GM23248 (cell line): ENCODE results near the gene ARID1B. TPM values are rescaled to one million over a fixed set of nuclear protein-coding genes. Genes with fewer than 3 reads are reported as not detected.
A peak's percentile ranks its signal among the peaks of the same experiment; 100 is the strongest.

Source experiments
- DNase-seq: peaks from one replicate; pipeline ENCODE4 v3.0.0-alpha.2; 2015
- H2AFZ ChIP-seq: fragments of 200-600 bp; sonication (generic); 2 replicates; pipeline ENCODE4 v1.6.1; 2016; ENCODE audit warnings: antibody characterized with exemption
- H3F3A ChIP-seq: fragments of 200-600 bp; sonication (generic); 2 replicates; pipeline ENCODE4 v1.6.1; 2016; ENCODE audit warnings: mild to moderate bottlenecking, antibody characterized with exemption, mixed run types; ENCODE audit not compliant: insufficient read depth
- H3K27ac ChIP-seq: fragments of 200-600 bp; sonication (generic); 2 replicates; pipeline ENCODE4 v1.5.1; 2016; ENCODE audit warnings: mild to moderate bottlenecking
- H3K27me3 ChIP-seq: fragments of 200-600 bp; sonication (generic); replicated peaks from 2 replicates; pipeline ENCODE4 v1.6.1; 2016; ENCODE audit warnings: mild to moderate bottlenecking; ENCODE audit not compliant: insufficient read depth
- H3K36me3 ChIP-seq: fragments of 200-600 bp; sonication (generic); 2 replicates; pipeline ENCODE4 v1.6.1; 2016; ENCODE audit warnings: low read depth, mild to moderate bottlenecking
- H3K4me1 ChIP-seq: fragments of 200-600 bp; sonication (generic); 2 replicates; pipeline ENCODE4 v1.6.1; 2016; ENCODE audit warnings: mild to moderate bottlenecking; ENCODE audit not compliant: insufficient read depth
- H3K4me2 ChIP-seq: fragments of 200-600 bp; sonication (generic); one replicate; pipeline ENCODE4 v1.6.1; 2016; ENCODE audit warnings: mild to moderate bottlenecking; ENCODE audit not compliant: unreplicated experiment
- H3K4me3 ChIP-seq: fragments of 200-600 bp; sonication (generic); 2 replicates; pipeline ENCODE4 v1.5.1; 2016; ENCODE audit warnings: mild to moderate bottlenecking
- H3K79me2 ChIP-seq: fragments of 200-600 bp; sonication (generic); 2 replicates; pipeline ENCODE4 v1.6.1; 2016; ENCODE audit warnings: mild to moderate bottlenecking; ENCODE audit not compliant: insufficient read depth
- H3K9ac ChIP-seq: fragments of 200-600 bp; sonication (generic); 2 replicates; pipeline ENCODE4 v1.6.1; 2016; ENCODE audit warnings: mild to moderate bottlenecking
- H3K9me2 ChIP-seq: fragments of 200-600 bp; sonication (generic); 2 replicates; pipeline ENCODE4 v1.6.1; 2016; ENCODE audit warnings: mixed run types, mild to moderate bottlenecking, moderate library complexity; ENCODE audit not compliant: insufficient read depth
- H3K9me3 ChIP-seq: fragments of 200-600 bp; sonication (generic); one replicate; pipeline ENCODE4 v1.6.1; 2017; ENCODE audit warnings: low read depth
- H4K20me1 ChIP-seq: fragments of 200-600 bp; sonication (generic); 2 replicates; pipeline ENCODE4 v1.6.0; 2016; ENCODE audit not compliant: insufficient read depth
- EZH2 ChIP-seq: fragments of 200-600 bp; sonication (generic); IDR thresholded peaks from 2 replicates; pipeline ENCODE4 v1.6.1; 2018; ENCODE audit warnings: antibody characterized with exemption, mild to moderate bottlenecking; ENCODE audit not compliant: insufficient read depth, poor library complexity, severe bottlenecking
- EZH2phosphoT487 ChIP-seq: fragments of 200-600 bp; sonication (generic); IDR thresholded peaks from 2 replicates; pipeline ENCODE4 v1.6.1; 2018; ENCODE audit warnings: antibody characterized with exemption, moderate library complexity, mild to moderate bottlenecking, low read depth; ENCODE audit not compliant: insufficient read depth
- WGBS, 2 experiments: methylation state at CpG; one replicate each; pipeline ENCODE4 v1.1.6; 2015 to 2017; ENCODE audit warnings: low lambda C conversion rate in 2 of 2, low coverage in 1 of 2; ENCODE audit errors: missing lambda C conversion rate in 2 of 2; 5-methylcytosine and 5-hydroxymethylcytosine counted together
- in situ Hi-C: fragments of 300-500 bp; cut with MboI; formaldehyde crosslinking; loops from 2 replicates; pipeline ENCODE4 v1.15.0; 2020
- polyA plus RNA-seq: library from polyadenylated mRNA; unstranded; fragments of >200 nt; fragmentation: Nextera tagmentation; extraction: Ambion mirVana; gene quantifications from 2 replicates; pipeline ENCODE4 v1.2.1, GENCODE V29; 2016
- total RNA-seq: library from RNA; depleted of rRNA; stranded (reverse); fragments of >200 nt; shearing (Covaris generic); gene quantifications from 2 replicates; pipeline ENCODE4 v1.2.3, GENCODE V29; 2014

ARID1B gene
- total and polyA plus RNA-seq, 2 experiments from 2014 or later = 19.3 to 21.2 TPM

DNA sequence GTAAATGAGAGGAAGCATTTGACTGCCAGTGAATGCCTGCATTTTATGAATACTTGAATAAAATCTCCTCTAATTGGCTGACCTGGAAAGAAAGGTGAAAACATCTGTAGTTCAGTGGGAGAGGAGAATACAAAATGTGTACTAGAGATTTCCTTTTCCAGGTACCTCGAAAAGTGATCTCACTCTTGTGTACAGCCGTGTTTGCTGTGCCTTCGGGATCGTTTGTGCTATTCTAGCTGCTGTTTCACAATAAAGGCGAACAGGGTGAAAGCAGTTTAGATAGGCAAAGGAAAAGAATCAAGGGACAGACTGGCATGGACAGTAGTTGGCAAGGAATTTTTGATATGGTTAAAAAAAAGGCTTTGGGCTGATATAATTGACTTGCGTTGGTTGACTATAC lies 112.3 kb downstream of the ARID1B start:
- peaks cover 99% of the 10 kb centered on the region for H3K79me2 ChIP-seq
- WGBS, 2 experiments = 97% methylated on average over 6 of the region's 6 CpGs
- no peaks in the 10 kb centered on the region for H3K9me3 ChIP-seq
- no peak for TF ChIP-seq EZH2phosphoT487
- TF ChIP-seq EZH2 = no peak
- no peaks in the 10 kb centered on the region; the same call in 1 of the 2 replicates for H4K20me1 ChIP-seq
- H3K9me2 ChIP-seq = no peaks in the 10 kb centered on the region
- H3K4me3 ChIP-seq = no peak overlapping the region
- H3K27ac ChIP-seq = no peak overlapping the region
- H3K36me3 ChIP-seq = no peaks in the 10 kb centered on the region
- no peak overlapping the region for H3K4me2 ChIP-seq
- H3F3A ChIP-seq = 0 out of 2 replicates have a peak, but pooled peaks cover 7% of the 10 kb centered on the region
- H2AFZ ChIP-seq = no peak overlapping the region
- no peaks in the 10 kb centered on the region for H3K27me3 ChIP-seq
- no peak for DNase-seq
- in situ Hi-C loops = no loop called here
- H3K9ac ChIP-seq = no peak overlapping the region
- H3K4me1 ChIP-seq = no peaks in the 10 kb centered on the region

DNA sequence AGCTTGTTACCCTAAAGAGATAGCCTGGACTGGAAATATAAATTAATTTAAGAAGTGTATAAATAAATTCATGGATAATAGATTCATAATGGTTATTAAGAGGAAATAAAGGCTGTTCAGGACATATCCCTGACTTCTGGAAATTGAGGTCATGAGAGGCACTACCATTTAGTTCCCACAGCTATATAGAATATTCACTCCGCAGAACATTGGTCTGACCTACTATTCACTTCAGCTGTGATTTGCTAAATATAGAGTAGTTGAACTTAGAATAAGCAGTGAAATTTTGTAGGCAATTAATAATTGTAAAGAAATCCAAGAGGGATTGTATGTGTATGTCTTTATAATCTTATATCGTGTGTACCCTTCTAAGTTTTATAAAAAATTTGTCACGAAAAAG lies 112.8 kb downstream of the ARID1B start:
- Histone ChIP-seq H2AFZ (no peak overlapping the region), H3K79me2 (peaks cover 99% of the 10 kb centered on the region), H3F3A (0 out of 2 replicates have a peak, but pooled peaks cover 7% of the 10 kb centered on the region), H3K27me3 (no peaks in the 10 kb centered on the region), H3K4me3 (no peak overlapping the region), H3K4me1 (no peaks in the 10 kb centered on the region), H3K9me2 (no peaks in the 10 kb centered on the region), H3K27ac (no peak overlapping the region), H3K9me3 (no peaks in the 10 kb centered on the region), H3K36me3 (no peaks in the 10 kb centered on the region), H4K20me1 (no peaks in the 10 kb centered on the region; the same call in 1 of the 2 replicates), H3K4me2 (no peak overlapping the region), H3K9ac (no peak overlapping the region)
- no peak for TF ChIP-seq EZH2phosphoT487
- no peak for TF ChIP-seq EZH2
- in situ Hi-C loops = no loop called here
- DNase-seq = no peak
- 97 to 99% methylated on average over 3 of the region's 3 CpGs for WGBS, 2 experiments

DNA sequence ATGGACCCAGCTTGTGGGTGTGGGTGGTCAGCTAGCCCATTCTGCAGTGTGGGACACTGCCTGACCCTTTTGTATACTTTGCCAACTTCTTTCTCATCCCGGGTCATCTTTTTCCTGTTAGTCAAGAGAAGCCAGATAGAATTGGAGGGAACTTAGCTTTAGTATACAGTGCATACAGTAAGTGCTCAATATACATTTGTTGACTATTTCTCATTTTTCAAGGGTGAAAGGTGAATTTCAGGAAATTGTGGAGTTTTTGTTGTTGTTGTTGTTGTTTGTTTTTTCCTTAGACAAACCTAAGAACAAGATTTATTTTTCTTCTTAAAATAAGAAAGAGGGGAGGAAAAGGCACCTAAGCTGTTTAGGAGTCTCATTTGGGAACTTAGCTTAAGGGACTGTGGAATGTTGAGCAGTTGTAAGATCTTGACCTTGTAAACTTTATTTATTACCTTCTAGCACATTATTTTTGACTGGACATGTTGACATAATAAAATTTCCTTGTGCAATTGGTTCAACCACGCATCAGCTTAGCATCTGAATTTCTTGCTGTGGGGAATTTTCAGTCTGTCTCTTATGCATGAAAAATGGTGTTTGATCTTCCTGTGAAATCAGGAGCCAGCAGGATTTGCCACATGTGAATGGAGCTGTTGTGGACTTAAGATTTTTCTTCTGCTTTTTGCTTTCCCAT lies 113.6 kb downstream of the ARID1B start:
- peaks cover 99% of the 10 kb centered on the region for H3K79me2 ChIP-seq
- H4K20me1 ChIP-seq = no peaks in the 10 kb centered on the region; the same call in 1 of the 2 replicates
- WGBS, 2 experiments = 10 to 11% methylated on average over 2 of the region's 2 CpGs

DNA sequence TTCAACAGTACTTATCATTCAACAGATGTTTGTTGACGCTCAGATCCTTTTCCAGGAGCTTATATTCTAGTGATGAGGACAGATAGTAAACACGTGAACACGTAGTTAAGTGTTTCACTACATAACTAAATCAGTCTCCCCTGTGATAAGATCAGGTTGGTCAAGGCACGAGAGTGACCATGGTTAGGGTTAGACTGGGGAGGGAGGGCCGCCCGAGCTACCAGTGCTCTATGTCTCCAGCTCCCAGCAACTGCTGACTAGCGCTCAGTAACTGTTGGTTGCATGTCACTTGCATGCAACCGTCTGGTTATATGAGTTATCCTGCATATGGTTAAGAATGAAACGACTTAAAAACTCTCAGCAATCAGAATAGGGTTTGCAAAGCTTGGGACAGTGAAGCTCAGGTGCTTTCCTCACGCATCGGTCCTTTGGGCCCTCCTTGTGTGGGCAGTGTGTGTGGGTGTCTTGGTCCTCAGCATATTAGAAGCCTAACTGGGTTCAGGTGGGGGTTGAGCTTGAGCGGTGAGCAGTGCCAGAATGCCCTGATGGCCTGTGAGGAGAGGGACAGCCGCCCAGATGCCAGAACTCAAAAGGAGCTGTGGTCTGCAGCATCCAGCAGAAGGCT lies 120.8 kb downstream of the ARID1B start:
- H3K9me3 ChIP-seq = no peaks in the 10 kb centered on the region
- H3K27ac ChIP-seq = no peak overlapping the region
- no peak for TF ChIP-seq EZH2phosphoT487
- TF ChIP-seq EZH2 = no peak
- no peak overlapping the region for H3K4me3 ChIP-seq
- H3K4me1 ChIP-seq = no peaks in the 10 kb centered on the region
- H3K79me2 ChIP-seq = peaks cover 96% of the 10 kb centered on the region
- H3F3A ChIP-seq = no peaks in the 10 kb centered on the region
- H3K27me3 ChIP-seq = no peaks in the 10 kb centered on the region
- H4K20me1 ChIP-seq = no peaks in the 10 kb centered on the region; the same call in 1 of the 2 replicates
- no peak overlapping the region for H3K9ac ChIP-seq
- in situ Hi-C loops = no loop called here
- no peak overlapping the region for H2AFZ ChIP-seq
- H3K9me2 ChIP-seq = no peaks in the 10 kb centered on the region
- no peak for DNase-seq
- WGBS, 2 experiments = 99% methylated on average over 13 of the region's 13 CpGs
- no peaks in the 10 kb centered on the region for H3K36me3 ChIP-seq
- no peak overlapping the region for H3K4me2 ChIP-seq

More for the DNA sequence above, 113.6 kb downstream of the ARID1B start:
- peak; percentile 13 for DNase-seq
- Histone ChIP-seq H3K4me1 (no peaks in the 10 kb centered on the region), H3K27ac (no peak overlapping the region), H3K4me2 (no peak overlapping the region), H3F3A (0 out of 2 replicates have a peak, but pooled peaks cover 7% of the 10 kb centered on the region), H3K9ac (no peak overlapping the region), H3K27me3 (no peaks in the 10 kb centered on the region), H3K9me3 (no peaks in the 10 kb centered on the region), H2AFZ (no peak overlapping the region), H3K4me3 (no peak overlapping the region), H3K36me3 (no peaks in the 10 kb centered on the region), H3K9me2 (no peaks in the 10 kb centered on the region)
- in situ Hi-C loops = no loop called here
- TF ChIP-seq EZH2 = no peak
- no peak for TF ChIP-seq EZH2phosphoT487
